ENCODE measurements around the gene SPATA45.
A peak's percentile ranks its signal among the peaks of the same experiment; 100 is the strongest.

SPATA45 gene

GRCh38 chr1:212828395-212828794, 19.1 kb downstream of the SPATA45 start:
- DNase-seq (ENCODE audit: low read depth) = no peak

- DNase-seq (ENCODE audit: low read depth) = no peak
Measured at GRCh38 chr1:212827831-212828278, 19.6 kb downstream of the SPATA45 start.

DNA sequence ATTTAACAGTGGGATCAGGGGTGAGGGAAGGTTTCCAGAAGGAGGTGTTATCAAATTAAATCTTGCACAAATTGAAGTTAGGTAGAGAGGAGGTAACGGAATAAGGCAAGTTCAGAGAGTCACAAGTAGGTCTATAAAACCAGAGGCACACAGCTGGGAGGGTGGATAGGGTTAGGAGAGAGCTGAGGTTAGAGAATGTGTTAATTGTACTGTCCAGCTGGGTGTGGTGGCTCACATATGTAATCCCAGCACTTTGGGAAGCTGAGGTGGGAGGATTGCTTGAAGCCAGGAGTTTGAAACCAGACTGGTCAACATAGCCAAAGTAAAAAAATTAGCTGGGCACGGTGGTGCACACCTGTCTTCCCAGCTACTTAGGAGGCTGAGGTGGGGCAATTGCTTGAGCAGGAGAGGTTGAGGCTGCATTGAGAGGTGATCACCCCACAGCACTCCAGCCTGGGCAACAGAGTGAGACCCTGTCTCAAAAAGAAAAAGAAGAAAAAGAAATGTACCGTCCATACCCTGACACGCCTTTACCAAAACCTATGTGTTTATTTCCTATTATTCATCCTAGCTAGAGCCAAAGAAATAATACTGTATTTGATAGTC, 20.2 kb downstream of the SPATA45 start:
- DNase-seq (ENCODE audit: low read depth) = no peak

DNA sequence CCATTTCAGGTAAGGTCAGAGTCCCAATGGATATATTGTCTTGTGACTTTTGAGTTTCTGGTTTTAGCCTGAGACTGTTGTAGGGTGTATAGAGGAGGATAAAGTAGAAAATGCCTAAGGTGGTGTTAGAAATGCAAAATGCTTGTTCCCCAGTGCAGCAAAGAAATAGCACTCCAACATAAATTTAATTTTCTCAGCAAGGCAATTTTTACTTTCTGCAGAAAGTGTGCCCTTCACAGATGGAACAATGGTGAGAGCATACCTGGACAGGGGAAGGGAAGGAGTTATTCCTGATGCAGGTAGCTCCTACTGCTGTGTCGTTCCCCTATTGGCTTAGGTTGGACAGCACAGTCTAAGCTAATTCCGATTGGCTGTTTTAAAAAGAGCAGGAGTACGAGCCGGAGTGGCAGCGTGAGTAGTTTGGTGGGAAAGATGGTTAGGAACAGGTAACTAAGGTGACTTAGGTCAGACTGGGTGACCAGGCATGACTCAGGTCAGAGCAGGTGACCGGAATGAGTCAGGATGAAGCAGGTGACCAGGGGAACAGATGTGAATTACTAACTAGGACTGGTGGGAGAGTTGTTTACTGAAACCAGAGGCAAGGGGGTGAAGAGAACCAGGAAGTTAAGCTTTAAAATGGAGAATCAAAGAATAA, 21.5 kb downstream of the SPATA45 start:
- DNase-seq (ENCODE audit: low read depth) = no peak

- DNase-seq (ENCODE audit: low read depth) = no peak
Measured at GRCh38 chr1:212824201-212824600, 23.2 kb downstream of the SPATA45 start.

- DNase-seq (ENCODE audit: low read depth) = no peak
Measured at GRCh38 chr1:212822956-212823355, 24.5 kb downstream of the SPATA45 start.

- DNase-seq (ENCODE audit: low read depth) = no peak
Measured at GRCh38 chr1:212820969-212821368, 26.5 kb downstream of the SPATA45 start.

- DNase-seq (ENCODE audit: low read depth) = no peak
Measured at GRCh38 chr1:212819726-212820125, 27.7 kb downstream of the SPATA45 start.

- DNase-seq (ENCODE audit: low read depth) = no peak
Measured at GRCh38 chr1:212816567-212817278, 30.7 kb downstream of the SPATA45 start.

DNA sequence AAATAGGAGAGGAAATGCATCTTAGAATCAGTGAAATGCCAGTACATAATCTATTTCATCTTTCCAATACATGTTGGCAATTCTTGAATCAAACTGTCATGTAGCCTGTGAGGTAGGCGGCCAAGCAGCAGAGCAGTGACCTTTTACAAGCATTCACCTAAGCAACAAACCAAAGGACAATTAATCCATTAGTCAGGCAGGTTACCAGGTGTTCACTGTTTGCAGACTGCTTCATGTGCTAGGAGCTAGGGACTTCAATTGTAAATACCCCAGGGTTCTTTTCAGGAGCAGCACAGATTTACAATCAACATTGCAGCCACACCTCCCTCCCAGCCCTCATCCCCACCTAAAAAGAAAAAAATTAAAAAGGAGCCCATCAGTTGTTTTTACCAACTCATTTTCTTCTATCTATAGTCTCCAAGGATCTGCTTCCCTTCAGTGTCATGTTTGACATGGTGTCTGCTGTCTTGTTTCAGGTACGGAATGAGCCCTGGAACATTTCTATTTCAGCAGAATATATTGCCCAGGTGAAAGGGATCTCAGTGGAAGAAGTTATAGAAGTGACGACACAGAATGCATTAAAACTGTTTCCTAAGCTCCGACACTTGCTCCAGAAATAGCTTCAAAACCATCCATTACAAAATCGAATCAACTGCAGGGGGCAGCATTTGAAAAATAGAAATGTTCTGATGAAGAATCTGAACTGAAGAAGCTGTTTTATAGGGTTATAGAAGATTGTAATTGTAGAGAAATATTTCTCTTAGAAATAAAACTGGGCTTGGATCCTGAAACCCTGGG, 32.7 kb downstream of the SPATA45 start:
- DNase-seq (ENCODE audit: low read depth) = peak; percentile 3

- no peak for DNase-seq (ENCODE audit: low read depth)
Measured at GRCh38 chr1:212805767-212806166, 41.7 kb downstream of the SPATA45 start.

DNA sequence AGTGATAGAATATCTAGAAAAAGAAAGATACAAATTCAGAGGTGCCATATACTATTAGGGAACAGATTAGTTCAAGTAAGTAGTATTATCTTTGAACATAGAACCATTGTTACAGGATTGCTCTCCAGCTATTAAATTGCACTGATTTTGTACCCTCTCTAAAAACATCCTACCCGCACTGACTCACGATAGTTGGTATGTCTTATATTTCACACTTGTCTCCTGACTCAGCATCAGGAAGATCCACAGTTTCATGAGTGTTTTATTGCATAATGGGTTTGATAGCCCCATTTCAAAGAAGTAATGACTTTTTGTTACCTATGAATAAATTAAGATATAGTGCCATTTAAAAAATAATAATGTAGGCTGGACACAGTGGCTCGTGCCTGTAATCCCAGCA, 49.8 kb downstream of the SPATA45 start:
- DNase-seq (ENCODE audit: low read depth) = no peak

DNA sequence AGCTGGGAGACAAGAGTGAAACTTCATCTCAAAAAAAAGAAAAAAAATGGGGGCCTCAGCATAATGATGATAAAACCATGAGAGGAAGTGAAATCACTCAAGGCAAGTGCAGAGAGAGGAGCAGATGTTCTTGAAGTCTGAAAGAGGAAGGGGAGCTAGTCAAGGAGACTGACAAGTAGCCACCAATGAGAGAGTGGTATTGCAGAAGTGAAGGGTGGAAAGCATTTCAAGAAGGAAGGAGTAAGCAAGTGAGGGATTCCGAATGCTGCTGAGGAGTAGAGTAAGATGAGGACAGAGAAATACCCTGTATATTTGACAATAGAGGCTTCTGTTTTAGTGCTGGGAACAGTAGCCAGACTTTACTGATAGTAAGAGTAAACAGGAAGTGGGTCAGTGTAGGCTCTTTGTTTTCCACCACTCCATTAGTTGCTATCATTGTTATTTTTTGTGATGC, 52.9 kb downstream of the SPATA45 start:
- DNase-seq (ENCODE audit: low read depth) = no peak

GRCh38 chr1:212792396-212792908, 55.0 kb downstream of the SPATA45 start:
- DNase-seq (ENCODE audit: low read depth) = no peak

- peak; percentile 85 for DNase-seq (ENCODE audit: low read depth)
Measured at GRCh38 chr1:212791676-212792395, 55.6 kb downstream of the SPATA45 start, which contains the start of the genes NSL1 and TATDN3. NSL1 (minus strand) TSS chr1:212791777; CDS start chr1:212791763, 14 bp downstream. TATDN3 (plus strand) TSS chr1:212791894; CDS start chr1:212791922, 28 bp downstream.

DNA sequence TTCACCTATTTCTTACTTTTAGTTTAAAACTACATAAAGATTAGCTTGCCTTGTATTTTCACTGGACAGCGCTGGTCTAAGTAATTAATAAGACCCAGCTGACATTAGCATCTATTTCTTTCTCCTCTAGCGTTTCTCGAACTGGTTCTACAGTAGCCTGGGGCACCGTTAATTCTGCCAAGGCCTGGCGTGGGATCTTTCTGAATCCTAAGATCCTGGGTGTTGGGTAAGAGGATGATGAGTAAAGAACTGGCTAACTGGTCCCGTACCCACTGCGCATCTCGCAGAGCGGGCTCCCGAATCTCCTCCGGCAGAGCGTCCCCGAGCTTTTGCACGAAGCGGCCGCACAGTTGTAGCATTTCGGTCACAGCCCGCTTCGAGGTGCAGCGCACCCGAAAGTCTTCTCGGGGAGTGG, 56.2 kb downstream of the SPATA45 start:
- DNase-seq (ENCODE audit: low read depth) = peak; percentile 65

DNA sequence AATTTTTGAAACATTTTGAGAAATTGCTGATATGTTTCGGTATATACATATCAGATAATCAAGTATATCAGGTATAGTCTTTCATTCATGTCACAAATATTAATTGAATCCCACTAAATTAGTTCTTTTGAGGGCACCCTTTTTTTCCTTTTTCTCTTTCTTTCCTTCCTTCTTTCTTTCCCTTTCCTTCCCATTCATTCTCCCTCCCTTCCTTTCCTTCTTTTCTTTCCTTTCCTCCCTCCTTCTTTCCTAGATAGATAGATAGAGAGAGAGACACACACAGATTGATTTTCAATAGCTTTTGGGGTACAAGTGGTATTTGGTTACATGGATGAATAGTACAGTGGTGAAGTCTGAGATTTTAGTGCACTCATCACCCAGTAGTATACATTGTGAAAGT, 61.6 kb downstream of the SPATA45 start:
- no peak for DNase-seq (ENCODE audit: low read depth)

DNA sequence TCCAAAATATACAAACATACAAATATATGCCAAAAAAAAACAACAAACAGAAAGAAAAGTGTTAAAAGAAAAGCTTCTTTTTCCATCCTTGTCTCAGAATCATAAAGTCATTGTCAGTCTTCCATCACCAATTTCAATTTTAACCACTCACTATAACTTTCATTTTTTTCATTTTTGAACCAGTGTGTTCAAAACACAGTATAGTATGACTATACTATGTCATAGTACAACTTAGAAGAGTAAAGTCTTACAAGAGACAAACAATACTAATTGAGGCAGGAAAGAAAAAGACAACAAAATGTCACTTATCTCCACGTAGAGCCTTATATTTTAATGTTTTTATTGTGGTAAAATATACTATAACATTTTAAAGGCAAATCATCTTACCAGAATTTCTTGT, 63.5 kb downstream of the SPATA45 start:
- no peak for DNase-seq (ENCODE audit: low read depth)

GRCh38 chr1:212782422-212783154, 64.9 kb downstream of the SPATA45 start:
- DNase-seq (ENCODE audit: low read depth) = peak; percentile 28

DNA sequence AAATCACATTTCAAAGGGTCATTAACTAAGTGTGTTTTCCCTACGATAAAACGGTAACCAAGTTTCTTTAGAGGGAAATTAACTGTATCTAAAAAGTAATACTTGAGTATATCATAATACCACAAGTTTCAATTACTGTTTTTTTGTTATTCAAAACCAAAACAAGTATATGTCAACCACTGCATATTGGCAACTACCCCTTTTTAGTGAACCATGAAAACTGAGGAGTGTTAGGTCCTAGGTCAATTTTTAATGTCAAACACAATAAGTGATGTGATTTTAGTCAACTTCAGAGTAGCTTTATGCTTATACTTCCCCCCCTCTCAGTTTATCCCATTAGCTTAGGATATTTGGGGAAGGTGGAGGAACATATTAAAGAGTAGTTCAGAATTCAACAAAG, 66.2 kb downstream of the SPATA45 start:
- DNase-seq (ENCODE audit: low read depth) = no peak

GRCh38 chr1:212780759-212781158, 66.7 kb downstream of the SPATA45 start:
- DNase-seq (ENCODE audit: low read depth) = no peak

Measured in stromal cell of bone marrow (primary cell).